Cortex of kidney (tissue), 1 donor: Measurements from ENCODE around the gene CWH43.
"Not testable (repeated sequence)": the region's sequence is repeated elsewhere in the genome, so short reads cannot be mapped to it uniquely, and the experiment has no call there.

ENCODE experiments used
- DNase-seq: peaks from one replicate; lab custom pipeline; 2025; lab: John Stamatoyannopoulos, UW

CWH43 gene

DNA sequence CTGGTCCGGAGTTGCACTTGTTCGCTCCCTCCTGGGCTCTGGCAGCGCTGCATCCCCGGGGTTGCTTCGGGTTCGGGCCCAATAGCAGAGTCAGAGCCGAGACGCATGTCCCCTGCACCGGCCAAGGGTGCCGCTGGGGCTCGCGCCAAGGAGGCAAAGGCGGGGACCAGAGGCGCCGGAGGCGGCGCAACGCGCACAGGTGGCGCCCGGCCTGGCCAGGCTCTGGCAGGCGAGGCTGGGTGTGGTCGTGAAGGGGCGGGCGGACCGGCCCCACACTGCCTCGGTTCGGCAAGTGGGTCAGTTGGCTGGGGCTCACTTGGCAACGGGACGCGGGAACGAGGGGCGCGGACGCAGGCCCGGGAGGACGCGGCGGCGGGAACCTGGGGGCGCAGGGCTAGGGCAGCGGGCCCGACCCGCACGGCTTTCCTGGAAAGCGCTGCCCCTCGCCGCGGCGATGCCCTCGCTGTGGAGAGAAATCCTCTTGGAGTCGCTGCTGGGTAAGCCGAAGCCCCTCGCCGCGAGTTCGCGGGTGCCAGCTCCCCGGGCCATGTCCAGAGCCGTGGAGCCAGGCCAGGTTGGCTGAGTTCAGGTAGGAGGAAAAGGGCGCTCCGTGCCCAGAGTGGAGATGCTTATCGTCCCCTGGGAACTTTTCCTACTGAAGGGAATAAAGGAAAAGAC is at the start of gene CWH43:
CWH43 (plus strand) TSS at position 300 of the 678 bp plus-strand sequence; CDS start at position 455, 155 bp downstream.
- no peak for DNase-seq

DNA sequence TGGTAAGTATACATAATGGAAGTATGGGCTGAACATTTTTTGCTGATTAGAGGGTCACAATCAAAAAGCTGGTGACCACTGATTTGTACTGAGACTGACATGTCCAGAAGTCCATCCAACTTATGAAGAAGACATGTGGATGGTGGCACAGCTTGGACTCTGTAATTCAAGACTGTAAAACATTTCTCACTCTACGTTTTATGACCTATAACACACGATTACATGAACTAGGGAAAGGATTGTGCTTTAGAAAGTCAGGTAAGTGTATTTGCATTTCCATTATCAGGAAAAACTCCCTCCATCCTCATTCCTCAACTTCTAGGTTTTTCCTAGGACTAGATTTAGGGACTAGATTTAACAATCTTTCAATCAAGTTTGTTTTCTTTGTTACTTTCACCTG is 49.0 kb upstream of the CWH43 start:
- DNase-seq = no peak

DNA sequence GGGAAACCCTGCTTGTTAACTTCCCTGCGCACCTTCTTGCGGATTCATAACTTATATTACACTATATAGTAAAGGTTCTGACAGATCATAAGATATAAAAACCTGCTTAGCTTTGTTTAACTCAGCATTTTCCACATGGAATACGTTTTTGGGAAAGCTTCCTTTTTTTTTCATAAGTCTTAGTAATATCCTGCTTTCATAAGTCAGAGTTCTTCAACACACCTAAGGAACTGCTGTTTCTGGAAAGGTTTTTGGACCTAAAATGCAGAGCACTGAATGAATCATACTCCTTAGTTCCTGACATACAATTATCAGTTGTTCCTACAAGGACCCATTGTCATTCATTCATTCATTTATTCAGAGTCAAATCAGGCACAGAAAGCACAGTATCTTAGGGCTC is 47.2 kb upstream of the CWH43 start:
- DNase-seq = no peak

DNA sequence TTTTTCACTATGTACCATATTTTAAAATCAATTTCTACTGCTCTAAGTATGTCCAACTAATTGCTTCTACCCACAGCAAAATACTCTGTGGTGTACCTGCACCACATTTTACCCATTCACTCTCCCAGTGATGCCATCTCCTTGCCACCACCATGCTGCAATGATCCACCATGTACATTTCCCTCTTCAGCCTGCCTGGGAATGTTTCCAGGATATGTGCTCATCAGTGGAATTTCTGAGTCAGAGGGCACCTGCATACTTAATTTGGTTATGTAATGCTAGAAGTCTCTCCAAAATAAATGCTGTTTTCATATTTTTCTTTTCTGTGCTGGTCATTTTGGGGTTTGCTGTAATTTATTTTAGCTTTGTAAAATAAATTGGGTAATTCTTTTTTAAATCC is 46.3 kb upstream of the CWH43 start:
- DNase-seq = no peak

DNA sequence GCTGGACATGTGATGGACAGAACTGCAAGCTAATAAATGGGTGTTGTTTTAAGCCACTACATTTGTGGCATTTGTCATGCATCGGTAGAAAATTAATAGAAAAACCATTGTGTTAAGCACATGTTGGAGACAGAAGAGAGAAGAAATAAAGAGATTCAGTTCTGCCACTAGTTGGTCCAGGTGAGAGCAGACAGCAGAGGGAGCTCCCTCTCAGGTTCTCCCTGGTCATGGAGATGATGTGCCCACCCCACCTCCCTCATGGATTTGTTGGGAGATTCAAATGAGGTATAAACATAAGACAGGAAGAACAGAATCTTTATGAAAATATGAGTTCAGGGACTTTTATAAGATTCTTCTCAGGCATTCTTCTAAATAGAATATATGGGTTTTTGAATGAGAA is 42.7 kb upstream of the CWH43 start:
- DNase-seq = no peak

DNA sequence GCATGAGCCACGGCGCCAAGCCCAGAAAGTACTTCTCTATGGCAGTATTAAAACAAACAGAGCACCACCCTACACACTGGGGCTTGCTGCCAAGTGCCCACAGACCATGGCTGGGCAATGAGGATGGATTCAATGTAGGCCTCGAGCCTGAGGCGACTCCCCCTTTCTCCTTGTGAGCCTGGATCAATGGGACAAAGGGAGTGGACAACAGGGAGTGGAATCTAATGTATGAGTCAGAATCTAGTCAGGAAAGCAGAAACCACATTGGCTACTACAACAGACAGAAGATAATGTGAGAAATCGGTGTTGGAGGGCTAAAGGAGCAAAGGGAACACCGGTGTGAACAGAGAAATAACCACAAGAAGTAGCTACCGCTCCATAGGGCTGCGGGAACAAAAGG is 41.8 kb upstream of the CWH43 start:
- DNase-seq = no peak

DNA sequence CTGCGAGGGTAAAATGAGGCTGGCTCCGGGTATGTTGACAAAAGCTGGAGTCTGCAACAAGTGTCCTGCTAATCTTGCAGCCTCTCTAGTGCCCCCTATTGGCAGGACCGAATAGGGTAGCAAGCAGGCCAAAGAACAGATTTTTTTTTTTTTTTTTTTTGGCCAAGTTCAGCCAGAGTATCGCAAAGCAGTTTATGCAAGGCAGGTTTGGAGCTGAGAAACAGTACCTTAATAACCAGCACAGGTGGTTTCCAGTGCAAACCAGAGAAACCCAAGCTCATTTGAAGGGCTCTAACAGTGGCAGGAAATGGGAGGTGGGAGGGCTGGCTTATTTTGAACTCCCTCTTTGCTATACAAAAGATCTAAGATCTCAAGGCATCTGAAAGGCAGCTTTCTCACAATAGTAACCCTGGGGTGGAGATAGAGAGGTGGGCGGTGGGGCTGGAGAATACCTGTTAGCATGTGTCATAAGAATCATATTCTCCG is 41.3 kb upstream of the CWH43 start:
- no peak for DNase-seq

DNA sequence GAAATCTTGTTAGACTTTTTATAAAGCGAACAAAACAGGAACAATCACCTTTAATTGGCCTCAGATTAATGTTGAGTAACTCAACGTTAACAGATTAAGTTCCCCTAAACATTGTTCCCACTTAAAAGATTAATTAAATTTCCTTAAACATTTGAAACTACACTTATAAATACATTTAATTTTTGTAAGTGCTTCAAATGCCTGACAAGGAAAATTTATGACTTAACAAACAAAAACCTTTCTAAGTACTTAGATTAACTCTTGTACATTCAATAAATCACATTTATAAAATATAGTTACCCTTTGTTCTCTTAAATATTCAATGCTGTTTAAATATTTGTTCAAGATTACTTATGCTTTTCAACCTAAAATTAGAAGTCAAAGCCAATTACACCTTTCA is 40.1 kb upstream of the CWH43 start:
- no peak for DNase-seq

DNA sequence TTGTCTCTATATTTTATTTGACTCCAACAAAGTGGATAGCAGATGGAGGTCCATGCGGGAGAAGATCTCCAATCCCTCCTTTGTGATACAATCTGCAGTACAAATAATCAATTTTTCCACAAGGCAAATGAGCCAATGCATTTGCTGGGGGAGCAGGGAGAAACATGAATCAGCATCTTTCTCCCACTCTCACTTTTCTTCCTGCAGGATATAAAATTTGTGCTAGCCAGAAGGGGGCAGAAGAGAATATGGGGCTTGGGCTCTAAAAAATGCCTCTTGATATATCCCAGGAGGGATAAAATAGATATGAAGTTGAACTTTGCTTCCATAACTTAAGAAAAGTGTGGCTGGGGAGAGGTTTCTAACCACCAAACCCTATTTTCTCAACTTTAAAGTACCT is 38.3 kb upstream of the CWH43 start:
- DNase-seq = no peak

DNA sequence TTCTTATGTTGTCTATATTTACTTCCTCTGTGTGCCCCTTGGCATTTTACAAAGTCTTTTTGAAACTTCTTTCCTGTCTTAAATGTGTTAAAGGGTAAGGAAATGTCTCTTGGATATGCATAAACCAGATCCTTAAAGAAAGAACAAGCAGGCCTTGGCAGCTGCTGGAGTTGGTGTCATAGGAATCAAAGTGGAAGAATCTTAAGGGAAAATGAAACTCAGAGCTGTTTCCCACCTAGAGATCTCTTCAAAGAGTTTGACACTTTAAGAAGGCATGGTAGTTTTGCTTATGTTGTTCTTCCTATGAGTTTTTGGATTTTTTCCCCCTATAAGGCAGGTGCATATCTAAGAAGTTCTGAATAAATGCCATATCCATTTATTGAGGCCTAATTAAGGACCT is 37.0 kb upstream of the CWH43 start:
- no peak for DNase-seq

DNA sequence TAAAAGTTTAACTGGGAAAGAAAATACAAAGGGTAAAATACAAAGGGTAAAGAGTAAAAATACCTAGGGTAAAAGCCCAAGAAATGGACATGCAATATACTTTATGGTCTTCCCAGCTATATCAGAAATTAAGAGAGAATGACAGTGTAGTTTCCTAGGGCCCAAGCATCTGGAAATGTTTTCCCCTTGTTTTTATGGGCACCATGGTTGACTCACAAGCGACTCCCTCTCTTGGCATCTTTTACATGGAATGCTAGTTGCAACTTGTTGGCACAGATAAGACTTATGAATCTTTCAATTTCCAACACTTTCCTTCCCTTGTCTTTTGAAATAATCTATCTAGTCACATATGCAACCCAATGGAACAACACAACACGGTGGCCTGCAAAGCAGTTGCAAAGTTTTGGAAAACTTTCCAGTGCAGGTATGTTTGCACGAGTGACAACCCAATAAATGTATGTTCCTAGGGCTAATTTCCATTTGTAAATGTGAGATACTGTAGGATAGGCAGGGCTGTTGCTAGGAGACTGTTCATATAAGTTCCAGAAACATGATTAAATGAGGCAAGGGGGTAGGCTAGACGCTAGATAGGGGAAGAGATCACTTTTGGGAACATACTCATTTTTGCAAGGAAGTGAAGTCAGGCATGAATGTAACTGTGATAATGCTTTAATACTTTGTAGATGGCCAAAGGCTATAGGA is 36.4 kb upstream of the CWH43 start:
- no peak for DNase-seq

DNA sequence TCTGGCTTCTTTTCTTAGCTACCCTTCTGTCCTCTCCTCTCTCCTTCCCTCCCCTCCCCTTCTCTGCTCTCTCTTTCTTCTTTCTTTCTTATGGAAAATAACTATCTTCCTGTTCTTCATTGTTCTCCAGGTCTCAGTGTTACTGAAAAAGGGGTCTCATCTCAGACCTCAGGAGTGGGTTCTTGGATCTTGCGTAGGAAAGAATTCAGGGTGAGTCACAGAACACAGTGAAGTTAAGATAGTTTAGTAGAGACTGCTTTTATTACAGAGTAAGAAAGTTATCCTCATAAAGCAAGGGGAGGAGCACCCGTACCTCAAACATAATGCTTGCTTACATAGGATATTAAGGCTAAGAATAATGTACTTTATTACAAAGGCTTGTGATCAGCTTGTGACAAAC is 31.8 kb upstream of the CWH43 start:
- no peak for DNase-seq

DNA sequence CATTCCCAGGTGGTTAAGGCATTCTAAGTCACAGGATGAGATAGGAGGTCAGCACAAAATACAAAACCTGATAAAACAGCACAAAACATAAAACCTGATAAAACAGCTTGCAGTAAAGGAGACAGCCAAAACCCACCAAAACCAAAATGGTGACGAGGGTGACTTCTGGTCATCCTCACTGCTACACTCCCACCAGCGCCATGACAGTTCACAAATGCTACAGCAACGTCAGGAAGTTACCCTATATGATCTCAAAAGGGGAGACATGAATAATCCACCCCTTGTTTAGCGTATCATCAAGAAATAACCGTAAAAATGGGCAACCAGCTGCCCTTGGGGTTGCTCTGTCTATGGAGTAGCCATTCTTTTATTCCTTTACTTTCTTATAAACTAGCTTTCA is 28.7 kb upstream of the CWH43 start:
- DNase-seq = not testable (repeated sequence)

DNA sequence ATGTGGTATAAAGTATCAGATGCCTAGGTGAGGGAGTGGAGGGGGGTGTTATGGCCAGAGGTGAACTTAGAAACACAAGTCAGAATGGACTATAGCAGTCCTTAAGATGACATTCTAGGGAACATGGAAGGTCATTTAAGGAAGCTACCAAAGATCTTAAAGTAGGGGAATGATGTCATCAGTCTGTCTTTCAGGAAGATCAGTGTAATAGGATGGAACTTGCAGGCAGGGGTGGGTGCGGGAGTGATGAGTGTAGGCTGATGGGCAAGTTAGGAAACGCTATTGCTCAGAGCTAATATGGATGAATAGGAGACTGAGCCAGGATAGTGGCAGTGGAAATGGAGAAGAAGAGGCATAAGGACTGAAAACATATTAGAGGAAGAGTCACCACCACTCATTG is 27.5 kb upstream of the CWH43 start:
- DNase-seq = no peak

DNA sequence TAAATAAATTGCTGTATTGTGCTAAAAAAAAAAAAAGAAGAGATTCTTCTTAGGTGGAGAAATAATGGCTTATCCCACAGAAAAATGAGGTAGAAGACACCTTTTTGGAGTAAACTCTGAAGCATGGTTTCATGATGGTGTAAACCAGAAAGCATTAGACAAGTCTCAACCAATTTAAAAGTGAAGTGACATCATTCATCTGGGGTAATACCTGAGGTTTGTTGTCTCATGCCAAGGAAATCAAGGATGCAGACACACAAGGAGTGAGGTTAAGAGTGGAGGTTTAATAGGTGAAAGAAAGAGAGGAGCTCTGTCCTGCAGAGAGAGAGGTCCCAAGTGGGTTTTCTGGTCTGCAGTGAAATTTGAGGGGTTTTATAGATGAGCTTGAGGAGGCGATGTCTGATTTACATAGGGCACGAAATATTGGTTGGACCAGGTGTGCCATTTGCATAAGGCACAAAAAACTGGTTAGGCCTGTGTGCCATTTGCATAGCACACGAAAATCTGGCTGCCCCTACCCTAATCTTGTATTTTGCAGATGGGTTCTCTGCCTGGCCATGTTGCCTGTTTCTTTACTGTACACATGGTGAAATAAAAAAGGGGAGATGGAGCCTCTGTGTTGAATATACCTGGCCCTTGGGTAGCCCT is 25.0 kb upstream of the CWH43 start:
- no peak for DNase-seq

DNA sequence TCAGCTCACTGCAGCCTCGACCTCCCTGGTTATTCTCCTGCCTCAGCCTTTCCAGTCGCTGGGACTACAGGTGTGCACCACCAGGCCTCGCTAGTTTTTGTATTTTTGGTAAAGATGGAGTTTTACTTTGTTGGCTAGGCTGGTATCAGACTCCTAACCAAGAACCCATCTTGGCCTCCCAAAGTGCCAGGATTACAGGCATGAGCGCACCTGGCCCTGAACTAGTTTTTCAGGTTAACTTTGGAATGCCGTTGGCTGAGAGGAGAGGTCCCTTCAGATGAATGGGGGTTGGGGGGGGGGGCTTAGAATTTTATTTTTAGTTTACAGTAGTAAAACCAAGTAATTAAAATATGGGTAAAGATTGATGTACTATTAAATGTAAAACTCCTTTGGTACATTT is 23.4 kb upstream of the CWH43 start:
- no peak for DNase-seq

DNA sequence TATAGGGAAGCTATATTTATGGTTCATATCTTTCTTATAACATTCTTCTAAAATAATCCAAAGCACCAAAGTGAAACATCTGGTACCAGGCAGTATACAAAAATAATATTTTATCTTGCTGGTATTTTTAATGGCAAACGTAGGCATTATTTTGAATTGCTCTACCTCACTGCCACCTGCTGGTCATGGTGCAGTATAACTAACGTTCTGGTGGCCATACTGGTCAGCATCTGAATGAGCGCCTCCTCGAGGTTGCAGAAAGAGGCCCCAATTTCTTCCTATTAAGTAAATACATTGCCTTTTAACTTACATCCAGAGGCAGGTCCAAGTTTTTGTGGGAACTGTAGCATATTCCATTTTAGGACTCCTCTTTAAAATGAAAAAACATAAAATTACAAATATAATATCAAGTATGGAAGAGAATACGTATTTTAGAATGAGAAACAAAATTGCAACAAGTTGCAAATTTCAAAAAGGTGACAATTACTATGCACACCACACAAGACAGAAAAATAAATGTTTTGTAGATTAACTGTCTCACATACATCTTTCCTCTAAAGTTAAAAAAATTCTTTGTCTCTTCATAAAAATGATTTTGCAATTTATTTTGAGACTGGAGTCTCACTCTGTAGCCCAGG is 22.9 kb upstream of the CWH43 start:
- no peak for DNase-seq

DNA sequence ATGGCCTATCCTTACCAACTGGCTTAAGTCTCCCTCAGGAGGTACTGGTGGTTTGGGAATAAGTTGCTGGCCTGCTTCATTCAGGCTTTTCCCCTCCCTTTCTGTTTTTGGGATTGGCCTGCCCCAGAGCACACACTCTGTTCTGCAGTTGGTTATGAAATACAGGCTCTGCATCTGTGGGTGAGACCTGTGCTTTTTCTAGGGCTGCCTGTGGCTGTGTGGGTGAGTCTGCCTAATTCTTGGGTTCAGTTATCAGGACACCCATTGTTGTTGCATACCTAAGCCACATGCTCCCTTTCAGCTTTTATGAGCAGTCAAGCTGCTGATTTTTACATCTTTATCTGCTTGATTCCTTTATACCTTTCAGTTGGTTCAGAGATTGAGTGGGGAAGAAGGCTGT is 19.0 kb upstream of the CWH43 start:
- no peak for DNase-seq

DNA sequence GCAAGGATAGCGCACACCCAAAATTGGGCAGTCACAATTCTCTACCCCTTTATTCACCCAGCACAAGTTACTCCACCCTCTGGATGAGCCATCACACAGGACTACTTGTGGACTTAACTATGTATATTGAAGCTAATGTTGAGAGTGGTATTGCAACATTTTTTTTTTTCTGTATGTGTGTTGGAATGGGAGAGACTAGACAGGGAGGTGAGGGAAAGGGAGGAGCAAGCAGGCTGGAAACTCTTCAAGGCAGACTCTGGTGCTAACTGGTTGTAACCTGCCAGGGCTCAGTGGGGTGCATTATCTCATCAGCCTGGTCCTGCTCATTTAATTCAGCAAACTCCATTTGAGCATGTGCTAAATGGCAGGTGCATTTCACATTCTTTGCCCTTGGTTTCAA is 18.4 kb upstream of the CWH43 start:
- DNase-seq = no peak

DNA sequence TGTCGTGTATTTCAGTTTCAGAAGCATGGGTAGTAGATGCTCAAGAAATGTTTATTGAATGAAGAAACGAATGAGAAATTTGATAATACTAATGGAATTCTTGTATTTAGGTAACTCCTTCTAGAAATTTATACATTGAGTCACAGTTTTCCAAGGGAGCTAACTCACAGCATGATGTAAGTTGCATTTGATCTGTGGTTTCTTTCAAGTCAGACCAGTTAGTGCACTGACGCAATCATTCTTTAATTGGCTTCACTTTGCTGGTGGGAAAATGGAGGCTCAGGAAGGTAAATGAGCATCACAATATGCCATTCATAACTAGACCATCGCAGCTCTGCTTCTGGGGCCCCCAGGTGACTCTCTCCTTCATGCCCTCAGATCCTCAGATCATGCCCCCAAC is 17.3 kb upstream of the CWH43 start:
- no peak for DNase-seq

DNA sequence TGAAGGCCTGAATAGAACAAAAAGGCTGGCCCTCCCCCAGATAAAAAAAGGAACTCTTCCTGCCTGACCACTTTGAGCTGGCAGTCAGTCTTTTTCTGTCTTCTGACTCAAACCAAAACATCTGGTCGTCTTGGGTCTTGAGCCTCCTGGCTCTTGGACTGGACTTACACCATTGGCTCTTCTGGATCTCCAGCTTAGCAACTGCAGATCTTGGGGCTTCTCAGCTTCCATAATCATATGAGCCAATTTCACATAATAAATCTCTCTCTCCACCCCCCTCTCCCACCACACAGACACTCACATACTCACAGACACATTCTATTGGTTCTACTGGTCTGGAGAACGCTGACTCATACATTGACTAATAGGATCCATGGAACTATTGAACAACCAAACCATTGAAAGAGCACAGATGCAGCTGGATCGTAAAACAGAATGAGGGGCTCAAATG is 15.6 kb upstream of the CWH43 start:
- DNase-seq = no peak

DNA sequence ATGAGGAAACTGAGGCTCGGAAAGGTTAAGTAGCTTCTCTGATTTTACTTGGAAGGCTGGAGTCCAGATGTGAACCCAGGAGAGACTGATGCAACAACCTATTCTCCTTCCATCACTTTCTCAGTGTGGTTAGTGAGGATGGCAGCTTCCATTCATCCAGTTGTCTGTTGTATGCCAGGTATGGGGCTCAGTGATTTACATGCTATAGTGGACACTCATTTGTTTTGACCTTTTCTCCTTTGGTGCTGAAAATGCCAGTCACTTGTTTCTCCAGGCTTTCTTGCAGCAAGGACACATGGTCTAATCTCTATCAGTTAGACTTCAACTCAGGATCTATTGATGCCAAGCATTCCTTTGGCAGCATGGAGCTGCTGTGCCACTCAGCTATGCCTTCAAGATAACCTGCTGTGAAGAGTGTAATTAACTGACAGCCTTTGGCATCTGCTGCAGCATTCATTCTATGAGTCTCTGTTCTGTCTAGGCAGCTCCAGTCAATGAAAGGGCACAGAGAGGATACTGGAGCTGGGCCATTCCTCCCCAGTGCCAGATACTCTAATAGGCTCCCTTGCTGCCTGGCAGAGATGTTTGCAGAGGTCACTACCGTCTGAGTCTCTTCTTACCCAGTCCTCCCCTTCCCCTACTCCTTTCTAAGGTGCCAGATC is 11.0 kb upstream of the CWH43 start:
- no peak for DNase-seq
